Effector memory CD4-positive, alpha-beta T cell (primary cell): ENCODE data around the gene NDUFC2.
"Not testable (repeated sequence)": the region's sequence is repeated elsewhere in the genome, so short reads cannot be mapped to it uniquely, and the experiment has no call there.

Experiments
- DNase-seq, 3 donors: peaks; one replicate each; pipeline ENCODE4 v3.0.0-alpha.2; 2020
- H3K27ac ChIP-seq: 2 replicates; pipeline ENCODE4 v1.7.0; 2013; ENCODE audit warnings: mild to moderate bottlenecking, low read length, moderate library complexity; ENCODE audit not compliant: insufficient read depth, poor library complexity, severe bottlenecking
- H3K27me3 ChIP-seq: replicated peaks from 2 replicates; pipeline ENCODE4 v1.7.0; 2013; ENCODE audit warnings: mild to moderate bottlenecking, low read length; ENCODE audit not compliant: insufficient read depth, control insufficient read depth, poor library complexity, severe bottlenecking
- H3K36me3 ChIP-seq: 2 replicates; pipeline ENCODE4 v1.7.0; 2013; ENCODE audit warnings: mild to moderate bottlenecking, low read length, moderate library complexity; ENCODE audit not compliant: control insufficient read depth, insufficient read depth
- H3K4me1 ChIP-seq: 2 replicates; pipeline ENCODE4 v1.7.0; 2013; ENCODE audit warnings: low read length, mild to moderate bottlenecking; ENCODE audit not compliant: control insufficient read depth, insufficient read depth, poor library complexity, severe bottlenecking
- H3K4me3 ChIP-seq: 2 replicates; pipeline ENCODE4 v1.7.0; 2013; ENCODE audit warnings: low read length, low read depth, mild to moderate bottlenecking; ENCODE audit not compliant: insufficient read depth, poor library complexity, severe bottlenecking
- H3K9me3 ChIP-seq: 2 replicates; pipeline ENCODE4 v1.7.0; 2013; ENCODE audit warnings: mild to moderate bottlenecking, low read length, moderate library complexity; ENCODE audit not compliant: control insufficient read depth

Gene NDUFC2

GRCh38 chr11:78033040-78033439 is 46.6 kb downstream of the NDUFC2 start:
- no peaks in the 10 kb centered on the region for H3K27me3 ChIP-seq
- H3K9me3 ChIP-seq, result no peaks in the 10 kb centered on the region
- H3K4me1 ChIP-seq, result no peaks in the 10 kb centered on the region
- no peak for DNase-seq
- no peaks in the 10 kb centered on the region for H3K36me3 ChIP-seq
- no peak overlapping the region for H3K4me3 ChIP-seq
- no peak overlapping the region for H3K27ac ChIP-seq

GRCh38 chr11:78032090-78032489 is 47.6 kb downstream of the NDUFC2 start:
- Histone ChIP-seq H3K27me3 (no peaks in the 10 kb centered on the region), H3K36me3 (no peaks in the 10 kb centered on the region), H3K27ac (no peak overlapping the region), H3K9me3 (no peaks in the 10 kb centered on the region), H3K4me1 (no peaks in the 10 kb centered on the region), H3K4me3 (no peak overlapping the region)
- DNase-seq, result no peak

GRCh38 chr11:78031629-78032028 is 48.0 kb downstream of the NDUFC2 start:
- DNase-seq, result no peak
- no peak overlapping the region for H3K27ac ChIP-seq
- no peak overlapping the region for H3K4me3 ChIP-seq
- no peaks in the 10 kb centered on the region for H3K9me3 ChIP-seq
- H3K27me3 ChIP-seq, result no peaks in the 10 kb centered on the region
- H3K36me3 ChIP-seq, result no peaks in the 10 kb centered on the region
- H3K4me1 ChIP-seq, result no peaks in the 10 kb centered on the region

GRCh38 chr11:78030429-78031325 is 49.0 kb downstream of the NDUFC2 start:
- H3K4me3 ChIP-seq, result no peak overlapping the region
- H3K4me1 ChIP-seq, result no peaks in the 10 kb centered on the region
- no peak overlapping the region for H3K27ac ChIP-seq
- H3K36me3 ChIP-seq, result no peaks in the 10 kb centered on the region
- no peak for DNase-seq
- no peaks in the 10 kb centered on the region for H3K27me3 ChIP-seq
- H3K9me3 ChIP-seq, result no peaks in the 10 kb centered on the region

GRCh38 chr11:78028423-78028822 is 51.2 kb downstream of the NDUFC2 start:
- DNase-seq, H3K4me3 ChIP-seq, H3K4me1 ChIP-seq, H3K36me3 ChIP-seq, H3K27ac ChIP-seq, H3K27me3 ChIP-seq, H3K9me3 ChIP-seq: not testable (repeated sequence)

GRCh38 chr11:78027759-78028158 is 51.9 kb downstream of the NDUFC2 start:
- H3K27me3 ChIP-seq, result no peaks in the 10 kb centered on the region
- H3K4me3 ChIP-seq, result no peak overlapping the region
- no peaks in the 10 kb centered on the region for H3K36me3 ChIP-seq
- H3K27ac ChIP-seq, result no peak overlapping the region
- H3K9me3 ChIP-seq, result no peaks in the 10 kb centered on the region
- H3K4me1 ChIP-seq, result no peaks in the 10 kb centered on the region
- DNase-seq, result no peak

- no peak overlapping the region for H3K4me3 ChIP-seq
- H3K27ac ChIP-seq, result no peak overlapping the region
- H3K4me1 ChIP-seq, result no peaks in the 10 kb centered on the region
- DNase-seq, result no peak
- H3K36me3 ChIP-seq, result no peaks in the 10 kb centered on the region
- H3K9me3 ChIP-seq, result no peaks in the 10 kb centered on the region
- H3K27me3 ChIP-seq, result no peaks in the 10 kb centered on the region
Measured at GRCh38 chr11:78025378-78025777, 54.3 kb downstream of the NDUFC2 start.

- H3K4me1 ChIP-seq, result no peaks in the 10 kb centered on the region
- no peaks in the 10 kb centered on the region for H3K27me3 ChIP-seq
- no peak overlapping the region for H3K4me3 ChIP-seq
- no peaks in the 10 kb centered on the region for H3K36me3 ChIP-seq
- no peak for DNase-seq
- no peaks in the 10 kb centered on the region for H3K9me3 ChIP-seq
- H3K27ac ChIP-seq, result no peak overlapping the region
Measured at GRCh38 chr11:78023426-78023825, 56.2 kb downstream of the NDUFC2 start.

- Histone ChIP-seq H3K4me1 (no peaks in the 10 kb centered on the region), H3K27me3 (no peaks in the 10 kb centered on the region), H3K9me3 (no peaks in the 10 kb centered on the region), H3K4me3 (no peak within 1 kb of the TSS), H3K36me3 (no peaks in the 10 kb centered on the region), H3K27ac (no peak within 1 kb of the TSS)
- DNase-seq, result no peak
Measured at GRCh38 chr11:78022397-78023396, 57.0 kb downstream of the NDUFC2 start, which contains the start of gene KCTD14. Gene KCTD14, minus strand, starts transcription at chr11:78023276. Its CDS starts 27 bp downstream, at chr11:78023249.
